Hepatocyte (in vitro differentiated cells): ENCODE measurements around the gene DIAPH1.

Experiments
- EZH2 ChIP-seq: fragments of 200-600 bp; sonication (generic); IDR thresholded peaks from 2 replicates; pipeline ENCODE4 v1.6.1; 2016; ENCODE audit warnings: antibody characterized with exemption, mild to moderate bottlenecking, borderline replicate concordance
- TF ChIP-seq, protein P1 (sequence below): fragments of 200-600 bp; sonication (generic); IDR thresholded peaks from 2 replicates; pipeline ENCODE4 v1.5.1; 2016; ENCODE audit warnings: antibody characterized with exemption, mild to moderate bottlenecking; ENCODE audit not compliant: poor library complexity

DNA sequence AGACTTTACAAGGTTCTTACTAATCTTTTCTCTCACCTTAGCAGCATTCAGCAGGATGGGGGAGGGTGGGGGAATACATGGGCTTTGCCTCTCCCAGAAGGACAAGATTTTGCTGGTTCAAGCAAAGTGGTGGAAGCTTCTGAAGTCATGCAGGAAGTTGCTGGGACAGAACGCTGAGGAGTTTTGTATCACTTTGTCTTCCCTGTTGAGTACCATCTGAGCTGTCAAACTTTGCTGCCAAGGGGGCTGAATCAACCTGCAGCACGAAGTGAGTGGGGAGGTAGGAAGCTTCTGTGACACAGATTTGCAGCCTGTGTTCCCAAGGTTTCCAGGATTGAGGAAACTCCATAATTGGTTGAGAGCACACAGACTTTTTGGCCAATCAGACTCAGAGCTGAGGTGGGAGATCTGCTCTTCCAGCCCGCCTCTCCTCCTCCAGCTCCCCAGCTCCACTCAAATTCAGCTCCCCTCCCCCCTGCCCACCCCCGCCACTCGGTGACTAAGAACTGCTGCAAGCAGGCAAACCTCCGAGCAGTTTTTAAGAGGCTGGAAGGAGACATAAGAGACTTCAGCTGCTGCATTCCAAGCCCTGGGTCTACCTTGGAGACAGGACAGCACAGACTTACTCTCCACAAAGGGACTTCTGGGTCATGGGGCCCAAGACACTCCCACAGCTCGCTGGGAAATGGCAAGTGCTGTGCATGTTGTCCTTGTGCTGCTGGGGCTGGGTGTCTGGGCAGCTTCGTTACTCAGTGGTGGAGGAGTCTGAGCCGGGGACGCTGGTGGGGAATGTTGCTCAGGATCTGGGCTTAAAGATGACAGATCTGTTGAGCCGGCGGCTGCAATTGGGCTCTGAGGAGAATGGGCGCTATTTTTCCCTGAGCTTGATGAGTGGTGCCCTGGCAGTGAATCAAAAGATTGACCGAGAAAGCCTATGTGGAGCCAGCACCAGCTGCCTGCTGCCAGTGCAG, 129.9 kb downstream of the DIAPH1 start, which contains the start of gene PCDHGC5:
- TF ChIP-seq, protein P1, sequence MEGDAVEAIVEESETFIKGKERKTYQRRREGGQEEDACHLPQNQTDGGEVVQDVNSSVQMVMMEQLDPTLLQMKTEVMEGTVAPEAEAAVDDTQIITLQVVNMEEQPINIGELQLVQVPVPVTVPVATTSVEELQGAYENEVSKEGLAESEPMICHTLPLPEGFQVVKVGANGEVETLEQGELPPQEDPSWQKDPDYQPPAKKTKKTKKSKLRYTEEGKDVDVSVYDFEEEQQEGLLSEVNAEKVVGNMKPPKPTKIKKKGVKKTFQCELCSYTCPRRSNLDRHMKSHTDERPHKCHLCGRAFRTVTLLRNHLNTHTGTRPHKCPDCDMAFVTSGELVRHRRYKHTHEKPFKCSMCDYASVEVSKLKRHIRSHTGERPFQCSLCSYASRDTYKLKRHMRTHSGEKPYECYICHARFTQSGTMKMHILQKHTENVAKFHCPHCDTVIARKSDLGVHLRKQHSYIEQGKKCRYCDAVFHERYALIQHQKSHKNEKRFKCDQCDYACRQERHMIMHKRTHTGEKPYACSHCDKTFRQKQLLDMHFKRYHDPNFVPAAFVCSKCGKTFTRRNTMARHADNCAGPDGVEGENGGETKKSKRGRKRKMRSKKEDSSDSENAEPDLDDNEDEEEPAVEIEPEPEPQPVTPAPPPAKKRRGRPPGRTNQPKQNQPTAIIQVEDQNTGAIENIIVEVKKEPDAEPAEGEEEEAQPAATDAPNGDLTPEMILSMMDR = no peak
- TF ChIP-seq EZH2 = no peak
